Measurements from ENCODE around the gene CCDC146.
"Not testable (repeated sequence)": the region's sequence is repeated elsewhere in the genome, so short reads cannot be mapped to it uniquely, and the experiment has no call there.

Gene CCDC146

DNA sequence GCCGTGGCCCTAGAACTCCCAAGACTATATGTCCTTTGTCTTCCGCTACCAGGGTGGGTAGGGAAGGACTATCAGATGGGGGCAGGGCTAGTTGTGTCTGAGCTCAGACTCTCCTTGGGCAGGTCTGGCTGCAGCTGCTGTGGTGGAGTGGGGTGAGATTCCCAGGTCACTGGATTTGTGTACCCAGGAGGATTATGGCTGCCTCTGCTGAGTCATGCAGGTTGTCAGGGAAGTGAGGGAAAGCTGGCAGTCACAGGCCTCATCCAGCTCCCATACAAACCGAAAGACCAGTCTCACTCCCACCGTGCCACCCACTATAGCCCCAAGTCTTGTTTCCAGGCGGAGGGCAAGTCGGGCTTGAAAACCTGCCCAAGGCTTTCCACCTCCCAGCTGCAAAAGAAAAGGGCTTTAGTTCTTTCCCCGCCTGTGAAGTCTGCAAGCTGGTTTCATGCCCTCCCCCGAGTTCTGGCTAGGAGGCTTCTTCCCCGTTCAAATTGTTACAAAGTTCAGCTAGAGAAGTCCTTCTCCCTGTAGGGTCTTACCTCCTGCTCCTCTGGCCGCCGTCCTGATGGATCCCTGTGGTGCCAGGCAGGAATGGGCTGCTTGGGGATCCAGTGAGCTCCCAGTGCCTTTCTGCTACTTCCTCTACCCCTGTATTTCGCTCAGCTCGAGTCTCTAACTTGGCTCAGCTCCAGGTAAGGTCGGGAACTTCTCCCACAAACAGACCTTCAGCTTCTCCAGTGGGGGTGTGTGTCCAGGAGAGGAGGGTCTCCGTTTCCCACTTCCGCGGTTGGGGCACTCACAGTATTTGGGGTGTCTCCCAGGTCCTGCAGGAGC lies 184.0 kb downstream of the CCDC146 start:
- DNase-seq, result no peak

DNA sequence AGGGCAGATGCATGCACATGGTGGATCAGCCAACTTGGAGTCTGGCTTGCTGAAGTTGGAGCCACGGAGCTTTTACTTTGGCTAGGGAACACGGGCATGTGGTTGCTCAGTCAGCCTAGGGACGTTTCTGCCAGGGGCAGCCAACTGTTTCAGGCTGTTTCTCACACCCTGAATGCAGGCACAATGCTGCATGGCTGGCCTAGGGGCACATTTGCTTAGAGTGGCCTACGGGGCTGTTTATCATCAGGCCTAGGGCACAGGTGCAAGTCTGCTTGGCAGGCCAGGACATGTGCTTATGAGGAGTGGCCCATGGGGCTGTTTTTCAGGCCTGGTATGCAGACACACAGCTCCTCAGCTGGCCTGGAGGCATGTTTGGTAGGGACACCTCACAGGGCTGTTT lies 186.4 kb downstream of the CCDC146 start:
- DNase-seq, result no peak

DNA sequence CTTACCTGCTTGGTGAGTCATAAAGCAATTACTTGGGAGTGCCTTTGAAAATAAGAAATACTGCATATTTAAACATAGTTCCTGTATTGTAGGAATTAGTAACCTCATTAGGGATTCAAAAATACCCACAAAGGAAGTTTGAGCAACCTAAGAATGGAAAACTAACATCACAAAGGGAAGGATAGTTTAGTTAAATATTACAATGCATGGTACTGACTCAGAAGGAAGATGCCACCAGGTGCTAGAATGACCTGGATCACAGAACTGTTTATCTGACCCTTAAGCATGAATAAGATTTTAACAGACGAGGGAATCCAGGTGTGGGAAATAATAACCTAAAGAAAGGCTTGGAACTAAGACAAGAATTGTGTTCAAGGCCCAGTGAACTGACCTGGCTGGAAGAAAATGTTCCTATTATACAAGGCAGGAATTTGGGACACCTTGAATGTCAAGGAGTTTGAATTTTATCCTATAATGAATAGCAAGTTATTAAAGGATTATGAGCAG lies 187.4 kb downstream of the CCDC146 start:
- DNase-seq, result no peak

GRCh38 chr7:77310982-77311381 lies 188.6 kb downstream of the CCDC146 start:
- DNase-seq, result no peak

DNA sequence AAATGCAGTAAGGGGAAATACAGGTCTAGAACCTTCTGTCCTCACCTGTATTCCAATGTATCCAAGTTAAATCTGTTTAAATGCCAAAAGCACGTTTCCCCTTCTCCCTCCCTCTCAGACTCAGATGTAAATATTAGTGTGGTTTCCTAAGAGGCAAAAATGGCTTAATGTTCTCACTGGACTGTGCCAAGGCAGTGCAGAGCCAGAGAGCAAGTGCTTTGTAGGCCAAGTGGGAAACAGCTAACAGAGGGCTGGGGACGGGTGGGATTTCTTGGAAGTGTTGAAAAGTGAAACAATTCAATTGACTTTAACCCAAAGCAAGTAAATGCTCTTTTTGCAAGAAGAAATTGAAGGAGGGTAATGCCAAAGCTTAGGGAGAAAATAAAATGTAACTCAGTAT lies 190.7 kb downstream of the CCDC146 start:
- no peak for DNase-seq

GRCh38 chr7:77313876-77314480 lies 191.6 kb downstream of the CCDC146 start:
- no peak for DNase-seq

DNA sequence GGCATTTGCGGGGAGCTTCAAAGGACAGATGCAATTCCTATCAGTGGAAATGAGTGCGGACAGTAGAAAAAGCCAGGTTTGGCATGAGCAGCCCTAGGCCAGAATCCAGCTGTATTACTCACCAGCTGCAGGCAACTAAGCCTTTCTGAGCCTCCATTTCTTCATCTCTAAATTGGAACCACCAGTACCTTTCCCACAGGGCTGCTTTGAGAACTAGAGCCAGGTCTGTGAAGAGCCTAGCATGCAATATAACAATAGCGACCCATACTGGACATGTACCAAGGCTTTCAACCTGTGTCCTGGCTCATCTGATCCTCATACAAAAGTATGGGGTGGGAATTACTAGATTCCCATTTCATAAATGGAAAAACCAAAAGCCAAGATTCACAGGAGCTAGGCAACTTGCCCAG lies 192.8 kb downstream of the CCDC146 start:
- no peak for DNase-seq

DNA sequence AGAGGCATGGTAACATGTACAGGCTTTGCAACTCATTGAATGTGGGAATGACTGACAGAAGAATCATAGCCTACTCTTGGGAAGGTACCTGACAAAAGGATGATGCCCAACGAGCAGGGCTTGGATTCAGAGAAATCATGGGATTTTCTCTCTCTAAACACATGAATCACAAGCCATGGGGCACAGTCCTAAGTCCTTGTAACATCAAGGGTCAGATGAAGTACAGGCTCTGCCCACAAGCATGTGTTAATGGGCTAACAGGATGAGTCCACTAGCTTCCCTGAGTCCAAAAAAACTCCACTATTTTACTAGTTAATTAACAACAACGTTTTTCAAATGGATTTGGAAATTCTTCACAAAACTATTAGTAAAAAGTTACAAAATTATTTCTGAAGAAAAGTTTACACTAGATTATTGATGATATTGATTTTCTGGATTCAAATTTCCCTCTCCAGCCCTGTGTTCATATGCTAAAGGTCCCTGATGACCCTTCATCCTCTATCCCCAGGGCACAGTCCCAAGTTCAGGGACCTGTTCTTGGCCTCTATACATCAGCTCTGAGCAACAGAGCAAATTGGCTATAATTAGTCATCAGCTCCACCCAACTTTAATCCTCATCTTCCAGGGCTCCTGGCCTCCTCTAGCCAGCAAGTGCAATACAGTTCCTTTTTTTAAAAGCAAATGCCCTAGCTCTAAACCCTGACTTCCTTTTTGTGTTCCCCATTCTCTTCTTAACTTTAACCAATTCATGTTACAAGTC lies 194.0 kb downstream of the CCDC146 start:
- no peak for DNase-seq

- DNase-seq, result no peak
These were observed 195.6 kb downstream of the CCDC146 start for GRCh38 chr7:77318019-77318418.

DNA sequence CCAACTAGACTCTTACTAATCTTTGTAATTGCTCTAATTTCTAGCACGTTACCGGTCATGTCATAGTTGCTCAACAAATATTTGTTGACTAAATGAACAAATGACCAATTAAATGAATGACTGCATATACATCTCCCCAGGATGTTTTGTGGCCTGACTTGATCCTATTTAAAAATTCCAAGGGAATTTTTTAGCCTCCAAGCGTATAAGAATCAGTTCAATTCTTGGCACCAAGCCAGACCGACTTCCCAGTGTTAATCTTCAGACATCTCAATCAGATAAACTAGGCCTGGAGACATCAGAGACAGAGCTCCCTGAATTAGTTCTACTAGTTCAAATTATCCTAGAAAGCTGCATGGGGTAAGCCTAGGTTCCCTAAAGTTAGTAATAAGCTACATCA lies 197.7 kb downstream of the CCDC146 start:
- DNase-seq, result no peak

DNA sequence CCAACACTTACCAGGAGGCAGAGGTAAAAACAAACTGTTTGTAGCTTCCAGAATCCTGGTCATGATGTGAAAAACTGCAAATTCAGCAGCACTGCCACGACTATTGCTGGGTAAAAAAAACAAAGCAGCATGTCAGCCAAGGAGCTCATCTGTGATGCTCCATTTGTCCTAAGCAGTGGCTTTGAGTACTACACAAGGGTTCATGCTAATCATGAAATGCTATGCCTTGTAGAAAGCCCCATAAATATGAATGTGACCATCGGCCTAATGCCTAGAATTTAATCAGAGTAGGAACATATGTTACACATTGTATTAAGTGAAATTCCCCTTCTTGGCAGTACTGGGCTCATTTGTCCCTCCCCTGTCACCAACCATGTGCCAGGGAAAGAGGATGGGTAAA lies 198.3 kb downstream of the CCDC146 start:
- no peak for DNase-seq

DNA sequence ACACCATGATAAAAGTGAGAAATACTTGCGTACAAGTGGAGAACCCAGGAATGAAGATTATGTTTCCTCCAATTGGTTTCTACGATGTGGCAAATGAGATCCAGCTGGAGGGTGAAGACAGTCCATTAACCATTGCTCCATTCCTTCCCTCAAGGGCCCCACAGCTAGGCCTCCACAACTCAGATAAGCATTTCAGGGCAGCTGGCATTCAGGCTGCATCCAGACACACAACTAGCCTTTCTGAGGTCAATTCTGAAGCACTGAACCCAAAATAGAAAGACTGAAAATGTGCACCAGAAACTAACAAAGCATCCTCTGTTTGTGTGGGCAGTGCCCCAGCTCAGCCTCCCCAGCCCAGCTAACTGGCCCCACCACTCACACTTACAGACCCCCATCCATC lies 198.9 kb downstream of the CCDC146 start:
- no peak for DNase-seq

- no peak for DNase-seq
These were observed 203.7 kb downstream of the CCDC146 start for GRCh38 chr7:77326131-77326530.

DNA sequence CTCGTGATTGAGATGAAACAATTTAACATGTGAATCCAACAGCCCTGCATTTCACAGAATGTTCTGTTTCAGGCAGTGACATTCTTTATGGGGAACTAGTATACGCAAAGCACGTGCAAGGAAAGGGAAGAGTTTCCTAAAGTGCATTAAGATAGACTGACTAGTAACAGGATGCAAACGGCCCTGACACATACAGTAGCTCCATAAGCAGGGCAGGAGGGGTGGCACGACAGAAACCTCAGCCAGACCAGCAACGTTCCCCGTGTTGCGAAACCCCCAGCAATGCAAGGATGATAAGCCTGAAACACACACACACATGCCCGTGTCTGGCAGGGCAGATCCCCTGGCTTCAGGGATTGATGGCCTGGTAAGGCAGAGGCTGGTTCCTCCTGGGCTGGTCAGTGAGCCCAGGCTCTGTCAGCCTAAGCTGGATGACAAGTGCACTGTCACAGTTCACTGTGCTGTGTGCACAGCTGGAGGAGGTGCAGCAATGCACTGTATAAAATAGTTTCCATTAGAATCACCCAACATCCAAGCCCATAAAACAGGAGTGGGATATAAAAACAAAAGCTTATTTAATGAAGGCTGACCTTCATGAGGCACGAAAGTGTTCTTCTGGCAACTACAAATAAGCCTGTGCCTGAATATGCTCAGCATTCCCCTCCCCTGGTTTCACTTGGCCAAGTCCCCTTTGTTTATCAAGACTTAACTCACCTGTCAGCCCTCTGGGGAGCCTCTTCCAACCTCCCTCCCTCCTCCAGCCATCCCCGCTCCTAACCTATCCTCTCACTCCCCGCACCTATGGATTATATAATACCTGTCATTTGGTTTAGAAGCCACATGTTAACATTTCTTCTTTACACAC lies 204.9 kb downstream of the CCDC146 start:
- no peak for DNase-seq

DNA sequence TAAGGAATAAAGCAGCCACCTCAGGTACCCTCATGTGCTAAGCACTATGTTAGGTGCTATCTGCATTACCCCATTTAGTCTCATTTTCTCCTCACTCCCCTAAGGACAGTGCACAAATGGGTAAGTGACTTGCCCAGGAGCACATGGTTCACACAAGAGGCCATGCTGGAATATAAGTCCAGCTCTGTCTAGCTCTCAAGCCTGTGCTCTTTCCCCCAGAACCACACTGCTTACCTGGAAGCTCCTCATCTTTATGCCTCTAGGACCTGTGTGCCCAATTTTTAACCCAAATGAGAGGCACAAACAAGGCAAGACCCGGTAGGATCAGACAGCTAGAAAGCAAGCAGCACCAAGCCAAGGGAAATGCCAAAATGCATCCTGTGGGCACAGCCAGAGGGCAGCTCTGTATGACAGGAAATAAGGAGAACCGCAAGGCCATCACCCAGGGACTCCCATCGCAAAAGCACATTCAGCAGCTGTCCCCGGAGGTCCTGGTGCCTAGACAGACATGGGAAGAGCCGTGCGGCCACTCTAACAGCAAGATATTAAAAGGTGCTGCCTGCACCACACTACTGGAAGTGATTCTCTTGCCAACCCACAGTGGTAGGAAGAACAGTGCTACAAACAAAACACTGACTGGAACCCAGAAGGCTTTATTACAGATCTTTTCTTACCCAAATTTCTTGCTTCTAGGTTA lies 205.7 kb downstream of the CCDC146 start:
- peak; percentile 12 for DNase-seq

DNA sequence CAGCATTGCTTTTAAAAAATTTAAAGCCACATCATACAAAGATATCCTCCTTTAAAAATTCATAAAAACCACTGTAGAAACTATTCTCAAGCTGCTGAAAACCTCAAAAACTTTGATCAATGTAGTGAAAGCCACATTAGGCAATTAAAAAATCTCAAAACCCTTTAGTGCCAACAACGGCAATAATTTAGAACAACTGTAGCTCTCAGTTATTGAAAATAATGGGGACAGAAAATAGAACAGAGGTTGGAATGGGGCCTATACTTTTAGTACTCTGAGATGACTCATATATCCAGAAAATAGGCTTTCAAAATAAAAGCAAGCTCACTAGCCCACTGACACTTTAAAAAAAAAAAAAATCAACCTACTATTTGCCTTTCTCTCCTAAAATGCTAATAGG lies 206.3 kb downstream of the CCDC146 start:
- no peak for DNase-seq

DNA sequence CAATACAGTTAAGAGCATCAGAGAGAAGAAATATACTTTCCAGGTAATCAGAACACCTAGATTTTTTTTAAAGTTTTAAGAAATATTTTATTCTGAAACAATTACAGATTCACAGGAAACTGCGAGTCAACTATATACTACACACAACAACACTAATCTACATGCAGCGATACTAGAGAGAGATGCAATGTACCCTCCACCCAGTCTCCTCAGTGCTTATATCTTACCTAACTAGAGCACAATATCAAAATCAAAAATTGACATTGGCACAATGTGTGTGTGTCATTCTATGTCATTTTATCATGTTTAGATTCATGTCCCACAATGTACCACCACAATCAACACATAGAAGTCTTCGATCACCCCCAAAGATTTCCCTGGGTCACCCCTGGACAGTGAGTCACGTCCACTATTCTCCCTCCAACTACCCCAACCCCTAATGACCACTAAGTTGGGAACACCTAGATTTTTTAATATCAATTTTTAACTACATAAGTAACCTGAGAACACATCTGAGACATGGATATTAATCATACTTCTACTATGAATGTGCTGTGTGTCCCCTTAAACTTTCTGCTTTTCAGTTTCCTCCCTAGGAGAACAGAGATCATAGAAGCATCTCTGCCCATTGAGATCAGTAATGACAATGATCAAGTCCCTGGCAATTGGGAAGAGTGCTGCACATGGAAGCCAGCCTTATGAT lies 207.2 kb downstream of the CCDC146 start:
- no peak for DNase-seq

DNA sequence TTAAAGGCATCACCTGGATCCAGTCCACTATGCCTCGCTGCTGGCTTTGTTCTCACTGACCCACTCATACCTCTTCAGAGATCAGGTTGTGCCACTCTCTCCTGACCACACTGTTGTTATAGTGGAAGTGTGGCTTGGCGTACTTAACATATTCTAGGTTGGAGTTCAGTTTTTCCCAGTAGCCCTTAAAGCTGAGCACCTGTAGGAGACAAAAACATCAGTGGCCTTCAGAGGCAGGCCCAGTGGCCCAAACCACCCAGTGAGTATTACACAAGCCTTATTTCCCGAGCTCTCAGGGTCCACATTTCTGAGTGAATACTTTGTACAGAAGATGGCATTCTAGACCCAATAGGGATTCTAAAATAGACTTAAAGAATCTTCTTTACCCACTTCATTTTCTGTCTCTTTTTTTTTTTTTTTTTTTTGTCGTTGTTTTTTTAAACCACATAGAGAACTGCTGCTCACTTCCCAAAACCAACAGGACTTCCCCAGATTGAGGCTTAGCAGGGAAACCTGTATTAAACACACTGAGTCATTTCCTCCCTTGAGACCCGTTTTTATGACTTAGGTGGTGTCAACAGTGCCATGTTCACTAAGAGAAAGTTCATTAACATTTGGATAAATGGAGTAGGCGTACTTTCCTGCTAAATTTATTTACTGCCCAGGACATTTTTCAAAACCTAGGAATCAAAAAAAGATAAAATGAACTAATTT lies 207.9 kb downstream of the CCDC146 start:
- peak; percentile 7 for DNase-seq

DNA sequence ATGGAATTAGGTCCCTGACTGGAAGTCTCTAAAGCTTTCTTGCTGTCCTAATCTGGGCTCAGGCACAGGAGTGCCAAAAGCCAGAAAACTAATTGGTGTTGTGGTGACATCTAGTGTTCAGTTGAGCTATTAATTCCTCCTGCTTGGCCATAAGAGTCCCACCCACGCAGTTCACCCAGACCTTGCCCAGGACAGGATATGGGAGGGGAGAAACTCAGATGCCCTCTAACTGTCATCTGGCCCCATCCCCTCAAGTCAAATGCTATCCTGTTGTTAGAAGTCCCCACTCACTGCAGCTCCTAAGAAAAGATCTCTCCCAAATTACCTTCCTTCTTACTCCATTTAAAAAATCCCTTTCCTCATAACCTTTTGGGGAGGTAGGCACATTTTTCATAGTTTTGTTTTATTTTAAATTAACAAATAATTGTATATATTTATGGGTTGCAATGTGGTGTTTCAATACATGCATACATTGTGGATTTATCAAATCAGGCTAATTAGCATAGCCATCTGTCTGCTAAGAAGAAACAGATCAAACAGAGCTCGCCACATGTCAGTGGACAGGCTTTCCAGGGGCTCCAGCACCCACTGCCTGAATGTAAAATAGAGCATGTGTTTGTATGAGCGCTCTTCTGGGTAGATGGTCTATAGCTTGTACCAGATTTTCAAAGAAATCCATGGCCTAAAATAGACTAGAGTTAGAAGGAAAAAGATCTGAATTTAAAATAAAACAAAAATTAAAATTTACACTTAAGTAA lies 209.7 kb downstream of the CCDC146 start:
- peak; percentile 47 for DNase-seq

- DNase-seq, result not testable (repeated sequence)
These were observed 211.6 kb downstream of the CCDC146 start for GRCh38 chr7:77334039-77334438.
